HEK293T (cell line): Measurements from ENCODE around the gene NOTCH3.

ENCODE experiments used
- CTCF ChIA-PET: fragments of 350-600 bp; formaldehyde crosslinking; extraction: SDS; loops from one replicate; lab custom pipeline; 2021; ENCODE audit warnings: antibody characterized with exemption, inconsistent platforms; lab: Yijun Ruan, JAX
- POLR2A ChIA-PET: fragments of 350-600 bp; formaldehyde crosslinking; extraction: SDS; loops from one replicate; lab custom pipeline; 2020; ENCODE audit warnings: antibody characterized with exemption, inconsistent platforms; lab: Yijun Ruan, JAX
- DNase-seq: peaks from one replicate; pipeline ENCODE4 v3.0.0; 2012; ENCODE audit warnings: mixed read lengths; ENCODE audit errors: extremely low spot score
- ARNT ChIP-seq: fragments of 450-650 bp; IDR thresholded peaks from 2 replicates; pipeline ENCODE4 v1.6.1; 2017; ENCODE audit warnings: mild to moderate bottlenecking
- BHLHE40 ChIP-seq: fragments of 450-650 bp; IDR thresholded peaks from 2 replicates; pipeline ENCODE4 v1.6.1; 2016; ENCODE audit warnings: mild to moderate bottlenecking, moderate library complexity, borderline replicate concordance
- CTBP1 ChIP-seq: fragments of 450-650 bp; IDR thresholded peaks from 2 replicates; pipeline ENCODE4 v1.6.1; 2016; ENCODE audit warnings: borderline replicate concordance
- ELF4 ChIP-seq: fragments of 450-650 bp; IDR thresholded peaks from 2 replicates; pipeline ENCODE4 v1.6.1; 2017; ENCODE audit warnings: antibody characterized with exemption
- FOXA1 ChIP-seq: fragments of 450-650 bp; IDR thresholded peaks from 2 replicates; pipeline ENCODE4 v1.6.1; 2016; ENCODE audit warnings: mild to moderate bottlenecking
- FOXK2 ChIP-seq: fragments of 450-650 bp; IDR thresholded peaks from 2 replicates; pipeline ENCODE4 v1.6.1; 2016; ENCODE audit warnings: mild to moderate bottlenecking
- FOXM1 ChIP-seq: fragments of 450-650 bp; IDR thresholded peaks from 2 replicates; pipeline ENCODE4 v1.6.1; 2017; ENCODE audit warnings: mild to moderate bottlenecking, borderline replicate concordance
- HDGF ChIP-seq: fragments of 450-650 bp; IDR thresholded peaks from 2 replicates; pipeline ENCODE4 v1.6.1; 2017; ENCODE audit warnings: antibody characterized with exemption, borderline replicate concordance
- L3MBTL2 ChIP-seq: fragments of 450-650 bp; conservative IDR thresholded peaks from 2 replicates; pipeline ENCODE4 v1.6.1; 2016; ENCODE audit warnings: mild to moderate bottlenecking
- LEF1 ChIP-seq: fragments of 450-650 bp; IDR thresholded peaks from 2 replicates; pipeline ENCODE4 v1.6.1; 2017; ENCODE audit warnings: mild to moderate bottlenecking, borderline replicate concordance
- NFRKB ChIP-seq: fragments of 450-650 bp; IDR thresholded peaks from 2 replicates; pipeline ENCODE4 v1.6.1; 2016; ENCODE audit warnings: mild to moderate bottlenecking, moderate library complexity
- PKNOX1 ChIP-seq: fragments of 450-650 bp; IDR thresholded peaks from 2 replicates; pipeline ENCODE4 v1.6.1; 2016
- SP1 ChIP-seq: fragments of 450-650 bp; IDR thresholded peaks from 2 replicates; pipeline ENCODE4 v1.6.1; 2017
- SUZ12 ChIP-seq: fragments of 450-650 bp; IDR thresholded peaks from 2 replicates; pipeline ENCODE4 v1.6.1; 2016; ENCODE audit warnings: mild to moderate bottlenecking
- TARDBP ChIP-seq: fragments of 450-650 bp; IDR thresholded peaks from 2 replicates; pipeline ENCODE4 v1.6.1; 2016
- ZNF384 ChIP-seq: fragments of 450-650 bp; IDR thresholded peaks from 2 replicates; pipeline ENCODE4 v1.6.1; 2016

NOTCH3 gene

DNA sequence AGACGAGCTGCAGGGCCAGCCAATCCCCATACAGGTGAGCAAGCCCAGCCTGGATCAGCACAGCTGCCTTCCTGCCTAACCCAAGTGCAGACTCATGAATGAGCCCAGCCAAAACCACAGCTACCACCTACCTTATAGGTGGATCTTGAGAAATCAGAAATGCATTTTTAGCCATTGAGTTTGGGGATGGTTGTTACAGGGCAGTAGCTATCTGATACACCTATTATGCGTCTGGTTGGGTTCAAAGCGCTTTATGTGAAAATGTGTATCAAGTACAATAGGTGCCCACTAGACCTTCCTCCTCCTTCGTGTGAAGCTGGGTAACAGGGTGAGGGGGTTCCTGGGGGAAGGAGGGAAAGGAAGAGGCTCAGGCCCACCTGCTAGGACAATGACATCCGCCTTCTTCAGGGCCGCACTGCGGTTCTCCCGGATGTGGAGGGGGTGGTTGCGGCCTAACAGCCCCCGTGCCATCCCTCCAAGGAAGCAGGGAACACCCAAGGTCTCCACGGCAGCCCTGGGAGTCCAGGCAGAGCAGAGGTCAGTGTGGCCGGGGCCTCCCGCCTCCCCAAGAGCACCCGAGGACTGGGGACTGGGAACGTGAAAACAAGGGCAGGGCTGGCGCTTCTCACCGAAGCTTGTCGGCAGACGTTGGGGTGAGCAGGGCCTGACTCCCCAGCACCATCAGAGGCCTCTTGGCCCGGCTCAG, 81.9 kb downstream of the NOTCH3 start:
- TF ChIP-seq LEF1 (no peak), FOXA1 (no peak), CTBP1 (no peak), TARDBP (no peak), ZNF384 (no peak), PKNOX1 (no peak), FOXK2 (no peak), BHLHE40 (no peak), ARNT (no peak), ELF4 (no peak), FOXM1 (no peak), SP1 (no peak), NFRKB (no peak), SUZ12 (no peak), L3MBTL2 (no peak), HDGF (no peak)
- ChIA-PET CTCF (no interaction called here), POLR2A (no interaction called here)
- DNase-seq, result no peak

- no peak for DNase-seq
- no peak for TF ChIP-seq HDGF
- TF ChIP-seq FOXA1, result no peak
- POLR2A ChIA-PET, result no interaction called here
- CTCF ChIA-PET, result no interaction called here
These were observed 82.5 kb downstream of the NOTCH3 start for GRCh38 chr19:15118248-15118647.

- DNase-seq, result no peak
- TF ChIP-seq SP1 (no peak), PKNOX1 (no peak), BHLHE40 (no peak)
- POLR2A ChIA-PET, result interaction anchor here (2.5 kb wide), 1 partner anchor 8 kb away, joined by 17 read pairs; a partner anchor contains a TSS
- CTCF ChIA-PET, result no interaction called here
These were observed 83.9 kb downstream of the NOTCH3 start for GRCh38 chr19:15116856-15117255.

DNA sequence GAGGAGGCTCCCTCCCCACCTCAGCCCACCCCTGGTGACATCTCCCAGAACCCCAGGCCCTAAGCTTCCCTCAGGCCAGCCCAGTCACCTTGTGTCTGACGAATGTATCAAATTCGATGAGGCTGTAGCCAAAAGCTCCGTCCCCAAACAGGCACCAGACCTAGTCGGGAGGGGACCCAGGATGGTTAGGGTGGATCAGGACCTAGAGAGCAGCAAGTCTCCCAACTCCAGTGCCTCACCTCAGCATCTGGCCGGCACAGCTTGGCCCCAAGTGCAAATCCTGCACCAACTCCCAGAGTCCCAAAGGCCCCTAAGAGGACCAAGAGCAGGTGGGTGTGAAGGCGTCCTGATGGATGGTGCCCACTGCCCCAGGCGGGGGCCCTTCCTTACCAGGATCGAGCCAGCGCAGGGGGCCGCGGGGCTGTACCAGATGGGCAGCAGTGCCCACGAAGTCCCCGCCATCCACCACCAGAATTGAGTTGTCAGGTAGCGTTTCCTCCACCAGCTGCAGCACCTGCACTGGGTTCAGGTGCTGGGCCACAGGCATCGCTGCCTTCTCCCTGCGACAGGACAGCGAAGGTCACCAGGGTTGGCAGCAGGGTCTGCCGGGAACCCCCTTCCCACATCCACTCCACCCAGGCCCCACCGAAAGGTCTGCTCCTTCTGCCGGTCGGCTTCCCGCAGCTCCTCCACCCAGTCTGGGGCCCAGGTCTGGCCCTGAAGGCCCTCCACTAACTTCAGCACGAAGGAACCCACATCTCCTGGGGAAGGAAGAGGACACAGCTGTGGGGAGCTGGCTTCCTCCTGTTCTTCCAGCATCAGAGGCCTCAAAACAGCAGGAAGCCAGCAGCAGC, 84.8 kb downstream of the NOTCH3 start:
- TF ChIP-seq ARNT (no peak), L3MBTL2 (no peak), SUZ12 (no peak), SP1 (no peak), BHLHE40 (no peak)
- ChIA-PET POLR2A (interaction anchor here (2.5 kb wide), 1 partner anchor 9 kb away, joined by 17 read pairs; a partner anchor contains a TSS), CTCF (no interaction called here)
- no peak for DNase-seq

DNA sequence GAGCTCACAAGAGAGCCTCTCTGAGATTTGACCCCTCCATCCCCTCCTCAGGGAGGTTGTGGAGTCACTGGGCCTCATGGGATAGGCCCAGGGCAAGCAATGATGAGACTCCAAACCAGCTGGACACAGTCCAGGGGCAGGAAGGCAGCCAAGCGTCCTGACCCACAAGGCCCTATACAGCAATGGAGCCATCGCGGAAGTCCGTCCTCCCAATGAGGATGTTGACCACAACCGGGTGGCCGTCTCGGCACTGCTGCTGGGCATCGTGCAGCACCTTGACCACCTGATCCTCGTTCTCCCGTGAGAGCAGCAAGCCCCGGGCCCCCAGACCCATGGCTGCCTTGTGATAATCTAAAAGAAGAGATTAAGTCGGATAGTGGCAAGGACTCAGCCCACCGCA, 85.7 kb downstream of the NOTCH3 start:
- DNase-seq, result no peak
- ChIA-PET CTCF (no interaction called here), POLR2A (interaction anchor here (2.5 kb wide), 1 partner anchor 10 kb away, joined by 17 read pairs; a partner anchor contains a TSS)
- TF ChIP-seq ARNT (no peak), CTBP1 (no peak)

- DNase-seq, result no peak
- POLR2A ChIA-PET, result no interaction called here
- CTCF ChIA-PET, result interaction anchor here (0.6 kb wide), 1 partner anchor 635 kb away, joined by 3 read pairs; no protein-coding TSS in a partner anchor
- TF ChIP-seq ELF4 (no peak), SUZ12 (no peak), NFRKB (no peak), FOXA1 (no peak)
These were observed 86.6 kb downstream of the NOTCH3 start for GRCh38 chr19:15114153-15114540.

GRCh38 chr19:15113245-15114152, 87.3 kb downstream of the NOTCH3 start:
- POLR2A ChIA-PET, result interaction anchor here (1.9 kb wide), 1 partner anchor 12 kb away, joined by 5 read pairs; a partner anchor contains a TSS
- DNase-seq, result no peak
- CTCF ChIA-PET, result no interaction called here
- TF ChIP-seq FOXK2, result no peak
- no peak for TF ChIP-seq SUZ12
- no peak for TF ChIP-seq FOXM1
- TF ChIP-seq SP1, result no peak
- TF ChIP-seq ELF4, result no peak
- TF ChIP-seq LEF1, result no peak
- TF ChIP-seq L3MBTL2, result no peak
- TF ChIP-seq PKNOX1, result no peak
- TF ChIP-seq BHLHE40, result no peak
- TF ChIP-seq ARNT, result no peak
- TF ChIP-seq CTBP1, result no peak
- TF ChIP-seq HDGF, result no peak
- TF ChIP-seq NFRKB, result no peak
- TF ChIP-seq ZNF384, result no peak
- TF ChIP-seq TARDBP, result no peak
